A549 (cell line): ENCODE data around the gene PIGP. TPM values are rescaled to one million over a fixed set of nuclear protein-coding genes. Genes with fewer than 3 reads are reported as not detected.
"Not testable (repeated sequence)": the region's sequence is repeated elsewhere in the genome, so short reads cannot be mapped to it uniquely, and the experiment has no call there.

Experiments
- ATAC-seq, 2 experiments: fragments of 200-7000 bp in 1 of 2; fragments of >200 bp in 1 of 2; cut with Nextera tagmentation in 1 of 2; cut with Tn5 transposase in 1 of 2; 3 replicates each; pipeline versions ENCODE4 v1.8.0 to v1.9.1; 2018 to 2020; ENCODE audit warnings: mild to moderate bottlenecking in 1 of 2, moderate library complexity in 1 of 2
- CTCF ChIA-PET: fragments of 300-600 bp; sonication (Branson Sonifier 250); formaldehyde crosslinking; extraction: SDS; loops from one replicate; lab custom pipeline; 2021; ENCODE audit warnings: antibody characterized with exemption, inconsistent platforms; lab: Yijun Ruan, JAX
- POLR2A ChIA-PET: fragments of 350-600 bp; formaldehyde crosslinking; extraction: SDS; loops from one replicate; lab custom pipeline; 2021; ENCODE audit warnings: antibody characterized with exemption, inconsistent platforms; lab: Yijun Ruan, JAX
- DNase-seq, 2 experiments: peaks; one replicate each; pipeline versions ENCODE4 v3.0.0 to v3.0.0-alpha.2; 2011 to 2016; ENCODE audit warnings: low read depth in 1 of 2, low spot score in 1 of 2
- FAIRE-seq: peaks from 2 replicates; lab custom pipeline; 2011; peaks lifted over from hg19 to GRCh38; lab: Jason Lieb, UNC
- H3K27ac ChIP-seq, 2 experiments: fragments of >200 bp; sonication (Bioruptor Twin); formaldehyde crosslinking; 3 replicates each; pipeline ENCODE4 v1.5.1; 2016 to 2017
- H3K4me1 ChIP-seq: fragments of >200 bp; sonication (Bioruptor Twin); formaldehyde crosslinking; 3 replicates; pipeline ENCODE4 v1.6.1; 2016
- H3K4me2 ChIP-seq: fragments of >200 bp; sonication (Bioruptor Twin); formaldehyde crosslinking; 3 replicates; pipeline ENCODE4 v1.6.1; 2016
- H3K4me3 ChIP-seq: fragments of >200 bp; sonication (Bioruptor Twin); formaldehyde crosslinking; 3 replicates; pipeline ENCODE4 v1.5.1; 2016
- H3K9me3 ChIP-seq: fragments of >200 bp; sonication (Bioruptor Twin); formaldehyde crosslinking; 3 replicates; pipeline ENCODE4 v1.6.1; 2016
- ATOH8 ChIP-seq: fragments of 250-450 bp; sonication (Bioruptor Pico); IDR thresholded peaks from 2 replicates; pipeline ENCODE4 v1.5.0; 2020; ENCODE audit warnings: low read depth, mild to moderate bottlenecking, moderate library complexity
- CHD2 ChIP-seq: fragments of 150-350 bp; IDR thresholded peaks from 2 replicates; pipeline ENCODE4 v1.6.1; 2014; ENCODE audit warnings: low read length; ENCODE audit not compliant: partially characterized antibody
- EP300 ChIP-seq, 2 experiments: fragments of >200 bp; sonication (Bioruptor Twin); formaldehyde crosslinking; IDR thresholded peaks; 2 replicates in 1 of 2; 3 replicates in 1 of 2; pipeline ENCODE4 v1.6.1; 2016 to 2017
- FOSL2 ChIP-seq, 2 experiments: fragments of 450-650 bp in 1 of 2; fragments of >200 bp in 1 of 2; sonication (Bioruptor Twin) in 1 of 2; formaldehyde crosslinking; IDR thresholded peaks; 2 replicates each; pipeline versions ENCODE4 v1.5.0 to v1.6.1; 2016 to 2020; ENCODE audit warnings: mild to moderate bottlenecking in 1 of 2, moderate library complexity in 1 of 2
- FOXS1 ChIP-seq: fragments of 250-450 bp; sonication (Bioruptor Pico); IDR thresholded peaks from 2 replicates; pipeline ENCODE4 v1.5.0; 2020; ENCODE audit warnings: mild to moderate bottlenecking, moderate library complexity
- HES2 ChIP-seq: fragments of >200 bp; sonication (Bioruptor Twin); formaldehyde crosslinking; IDR thresholded peaks from 2 replicates; pipeline ENCODE4 v1.6.1; 2016
- HOXA7 ChIP-seq: fragments of 250-450 bp; sonication (Bioruptor Pico); IDR thresholded peaks from 2 replicates; pipeline ENCODE4 v1.5.0; 2020; ENCODE audit warnings: mild to moderate bottlenecking, moderate library complexity
- HOXB13 ChIP-seq: fragments of 250-450 bp; sonication (Bioruptor Pico); IDR thresholded peaks from 2 replicates; pipeline ENCODE4 v1.5.0; 2020; ENCODE audit warnings: low read depth, mild to moderate bottlenecking, moderate library complexity
- MAFK ChIP-seq: fragments of 450-650 bp; IDR thresholded peaks from 2 replicates; pipeline ENCODE4 v1.6.1; 2014; ENCODE audit not compliant: partially characterized antibody
- MAZ ChIP-seq: fragments of 150-350 bp; IDR thresholded peaks from 2 replicates; pipeline ENCODE4 v1.6.1; 2014; ENCODE audit warnings: antibody characterized with exemption, low read depth, low read length, borderline replicate concordance
- NFE2L2 ChIP-seq: fragments of 150-350 bp; conservative IDR thresholded peaks from 2 replicates; pipeline ENCODE4 v1.6.1; 2014; ENCODE audit warnings: low read length
- PHF8 ChIP-seq: fragments of 200-600 bp; sonication (generic); IDR thresholded peaks from 2 replicates; pipeline ENCODE4 v1.6.1; 2016; ENCODE audit warnings: low read depth, mild to moderate bottlenecking, antibody characterized with exemption, moderate library complexity, borderline replicate concordance
- POLR2AphosphoS2 ChIP-seq: conservative IDR thresholded peaks from 2 replicates; pipeline ENCODE4 v1.6.1; 2012; ENCODE audit warnings: low read length, improper control_type of control experiment, inconsistent platforms
- RARB ChIP-seq: fragments of 250-450 bp; sonication (Bioruptor Pico); IDR thresholded peaks from 2 replicates; pipeline ENCODE4 v1.8.0; 2021; ENCODE audit warnings: mild to moderate bottlenecking, moderate library complexity
- TP53 ChIP-seq: fragments of 250-450 bp; sonication (Bioruptor Pico); IDR thresholded peaks from 2 replicates; pipeline ENCODE4 v1.5.0; 2021; ENCODE audit warnings: mild to moderate bottlenecking, moderate library complexity
- ZC3H11A ChIP-seq: fragments of 450-650 bp; IDR thresholded peaks from 2 replicates; pipeline ENCODE4 v1.6.1; 2014; ENCODE audit warnings: antibody characterized with exemption, mild to moderate bottlenecking
- ZNF302 ChIP-seq: fragments of 250-450 bp; sonication (Bioruptor Pico); IDR thresholded peaks from 2 replicates; pipeline ENCODE4 v1.9.0; 2021; ENCODE audit warnings: inconsistent platforms, mild to moderate bottlenecking, moderate library complexity
- WGBS: methylation state at CpG from one replicate; pipeline ENCODE4 v1.1.6; 2017; ENCODE audit errors: missing lambda C conversion rate; 5-methylcytosine and 5-hydroxymethylcytosine counted together
- polyA plus RNA-seq, 4 experiments: library from polyadenylated mRNA; depleted of rRNA in 3 of 4; stranded (reverse); fragments of >200 nt; fragmentation: RNase III in 1 of 4; extraction: RNeasy Plus Mini Kit Qiagen cat#74134 plus additional on column Dnase treatment in 1 of 4; gene quantifications; 2 replicates in 3 of 4; 3 replicates in 1 of 4; pipeline ENCODE4 v1.2.3, GENCODE V29; 2011 to 2017

Gene PIGP
- polyA plus RNA-seq, 2 of the 4 experiments (the other 2 are of a cell fraction): 14.8 to 49.5 TPM

- POLR2A ChIA-PET: interaction anchor here (0.6 kb wide), 1 partner anchor 376 kb away, joined by 9 read pairs; no protein-coding TSS in a partner anchor
- H3K27ac ChIP-seq: no peak overlapping the region
- peaks cover 2% of the 10 kb centered on the region; the same call in 2 of the 3 replicates for H3K4me1 ChIP-seq
- H3K9me3 ChIP-seq: no peaks in the 10 kb centered on the region
- DNase-seq (no peak), FAIRE-seq (no peak), ATAC-seq (no peak)
- H3K4me2 ChIP-seq: no peak overlapping the region
- WGBS: 76% methylated on average over 3 of the region's 4 CpGs
- no peak overlapping the region for H3K4me3 ChIP-seq
- CTCF ChIA-PET: interaction anchor here (2.0 kb wide), 1 partner anchor 32 kb away, joined by 6 read pairs; no protein-coding TSS in a partner anchor
- TF ChIP-seq CHD2: no peak
Observed at GRCh38 chr21:37041706-37042271, 31.1 kb downstream of the PIGP start.

GRCh38 chr21:37040212-37040611, 32.7 kb downstream of the PIGP start:
- Histone ChIP-seq H3K27ac (no peak overlapping the region), H3K4me3 (no peak overlapping the region), H3K9me3 (no peaks in the 10 kb centered on the region), H3K4me1 (no peaks in the 10 kb centered on the region), H3K4me2 (no peak overlapping the region)
- no peak for FAIRE-seq
- ChIA-PET POLR2A (no interaction called here), CTCF (interaction anchor here (1.6 kb wide), 1 partner anchor 12 kb away, joined by 6 read pairs; no protein-coding TSS in a partner anchor)
- ATAC-seq: no peak
- DNase-seq: no peak
- 74% methylated on average over 3 of the region's 3 CpGs for WGBS
- no peak for TF ChIP-seq FOXS1 (CRISPR knock-in tag)
- peak; percentile 67 for TF ChIP-seq NFE2L2

GRCh38 chr21:37039411-37040075, 33.3 kb downstream of the PIGP start:
- no peak for DNase-seq
- no peak overlapping the region for H3K27ac ChIP-seq
- no peak for TF ChIP-seq PHF8
- no peak for TF ChIP-seq HOXB13 (CRISPR knock-in tag)
- TF ChIP-seq POLR2AphosphoS2: no peak
- no peak for TF ChIP-seq MAZ
- no peak for TF ChIP-seq ATOH8
- no peak for TF ChIP-seq FOSL2 (IDR thresholded peaks at IDR 0.05)
- no peak for TF ChIP-seq FOSL2 (CRISPR knock-in tag; IDR thresholded peaks at IDR 0.05)
- no peak for TF ChIP-seq EP300 (IDR thresholded peaks at IDR 0.05)
- TF ChIP-seq HES2: no peak
- TF ChIP-seq ZC3H11A: no peak
- TF ChIP-seq ZNF302 (CRISPR knock-in tag): no peak
- no peak for TF ChIP-seq TP53
- TF ChIP-seq RARB: no peak
- TF ChIP-seq, all 56 proteins: peak for 0
- Histone ChIP-seq H3K4me1 (no peaks in the 10 kb centered on the region), H3K9me3 (no peaks in the 10 kb centered on the region), H3K4me2 (no peak overlapping the region), H3K4me3 (no peak overlapping the region)
- ChIA-PET POLR2A (no interaction called here), CTCF (interaction anchor here (0.6 to 1.6 kb wide), 3 partner anchors 12 to 63 kb away, joined by 3 to 6 read pairs (median 3); no protein-coding TSS in a partner anchor)
- 87% methylated on average over 9 of the region's 9 CpGs for WGBS
- no peak for ATAC-seq
- no peak for FAIRE-seq

- TF ChIP-seq HOXA7 (CRISPR knock-in tag) (no peak), MAFK (no peak)
- TF ChIP-seq, all 56 proteins: peak for 0
- peaks cover 10% of the 10 kb centered on the region; the same call in 2 of the 3 replicates for H3K4me1 ChIP-seq
- 88% methylated on average over 4 of the region's 4 CpGs for WGBS
- no peak overlapping the region for H3K4me2 ChIP-seq
- no peaks in the 10 kb centered on the region for H3K9me3 ChIP-seq
- no peak overlapping the region for H3K4me3 ChIP-seq
- ChIA-PET CTCF (no interaction called here), POLR2A (no interaction called here)
- ATAC-seq: no peak
- no peak for DNase-seq
- FAIRE-seq: no peak
- H3K27ac ChIP-seq: no peak overlapping the region
Observed at GRCh38 chr21:37036177-37036576, 36.7 kb downstream of the PIGP start.

GRCh38 chr21:37034394-37034793, 38.5 kb downstream of the PIGP start:
- H3K4me3 ChIP-seq, H3K27ac ChIP-seq, H3K4me2 ChIP-seq, POLR2A ChIA-PET, ATAC-seq, DNase-seq, FAIRE-seq, H3K9me3 ChIP-seq, CTCF ChIA-PET: not testable (repeated sequence)
- H3K4me1 ChIP-seq: peaks cover 10% of the 10 kb centered on the region; the same call in 2 of the 3 replicates
- WGBS: 85% methylated on average over 4 of the region's 4 CpGs
